Stimulated activated CD4-positive, alpha-beta T cell treated with anti-CD3 and anti-CD28 coated beads, Interleukin-12 subunit alpha, Interleukin-12 subunit beta, amount 100 ng/mL, for 48 hours (primary cell): ENCODE data around the gene DSC1.
"Not testable (repeated sequence)": the region's sequence is repeated elsewhere in the genome, so short reads cannot be mapped to it uniquely, and the experiment has no call there.

ENCODE experiments used
- DNase-seq, 3 donors: peaks; one replicate each; pipeline ENCODE4 v3.0.0-alpha.2; 2020; ENCODE audit warnings: low read depth in 2 of 3, low spot score in 1 of 3

DSC1 gene

GRCh38 chr18:31162825-31163435 is at the start of gene DSC1:
DSC1 (minus strand) TSS chr18:31162856; CDS start chr18:31162594, 262 bp downstream.
- DNase-seq = no peak

GRCh38 chr18:31211047-31211446 is 48.4 kb upstream of the DSC1 start:
- no peak for DNase-seq

- DNase-seq = no peak
Measured at GRCh38 chr18:31209041-31209440, 46.4 kb upstream of the DSC1 start.

DNA sequence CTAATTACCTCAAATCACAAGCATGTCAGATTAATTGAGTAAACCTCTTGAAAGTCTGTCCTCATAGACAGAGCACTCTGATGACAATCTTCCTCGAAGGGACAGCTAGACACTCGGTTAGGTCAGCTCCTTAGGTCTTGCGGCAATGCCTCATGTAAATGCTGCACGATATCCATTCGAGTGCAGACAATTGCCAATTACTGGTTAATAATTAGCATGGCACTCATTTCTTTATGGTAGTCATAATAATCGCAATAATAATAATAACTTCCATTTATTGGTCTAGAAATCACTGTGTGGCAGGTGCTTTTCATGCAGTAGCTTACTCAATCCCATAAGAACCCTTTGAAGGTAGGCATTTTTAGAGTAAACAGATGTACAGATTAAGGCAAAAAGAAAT is 44.7 kb upstream of the DSC1 start:
- DNase-seq = no peak

- DNase-seq = no peak
Measured at GRCh38 chr18:31206787-31207381, 44.2 kb upstream of the DSC1 start.

DNA sequence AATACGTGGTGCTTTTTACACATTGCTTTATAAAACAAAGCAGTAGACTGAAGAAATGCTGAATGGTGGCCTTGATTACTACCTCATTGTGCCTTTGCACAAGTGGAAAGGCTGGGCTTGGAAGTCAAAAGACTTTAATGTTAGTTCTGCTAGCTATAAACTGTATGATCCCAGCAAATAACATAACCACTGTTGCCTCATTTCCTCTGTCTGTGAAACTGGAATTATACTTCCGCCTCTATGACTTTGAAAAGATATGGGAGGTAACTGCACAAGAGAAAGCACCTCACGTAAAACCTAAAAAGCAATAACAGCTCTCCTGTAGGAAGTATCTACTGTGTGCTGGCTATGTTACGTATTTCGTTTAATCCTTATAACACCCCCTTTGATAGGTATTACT is 43.4 kb upstream of the DSC1 start:
- no peak for DNase-seq

DNA sequence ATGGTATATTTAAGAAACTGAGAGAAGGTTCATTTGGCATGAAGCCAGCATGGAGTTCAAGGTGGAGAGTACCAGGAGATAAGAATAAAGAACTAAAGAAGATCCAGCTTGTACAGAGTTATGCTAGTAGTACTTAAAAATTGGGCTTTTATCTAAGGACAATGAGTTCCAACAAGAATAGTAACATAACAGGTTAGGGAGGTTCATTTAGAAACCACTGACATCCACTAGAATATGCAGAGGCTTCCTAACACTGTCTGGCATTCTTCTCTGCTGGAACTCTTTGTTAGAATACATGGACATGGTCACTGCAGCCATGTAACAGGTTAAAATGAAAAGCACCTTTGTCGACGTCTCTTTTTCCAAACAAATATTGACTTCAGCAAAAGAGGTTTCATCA is 42.6 kb upstream of the DSC1 start:
- no peak for DNase-seq

DNA sequence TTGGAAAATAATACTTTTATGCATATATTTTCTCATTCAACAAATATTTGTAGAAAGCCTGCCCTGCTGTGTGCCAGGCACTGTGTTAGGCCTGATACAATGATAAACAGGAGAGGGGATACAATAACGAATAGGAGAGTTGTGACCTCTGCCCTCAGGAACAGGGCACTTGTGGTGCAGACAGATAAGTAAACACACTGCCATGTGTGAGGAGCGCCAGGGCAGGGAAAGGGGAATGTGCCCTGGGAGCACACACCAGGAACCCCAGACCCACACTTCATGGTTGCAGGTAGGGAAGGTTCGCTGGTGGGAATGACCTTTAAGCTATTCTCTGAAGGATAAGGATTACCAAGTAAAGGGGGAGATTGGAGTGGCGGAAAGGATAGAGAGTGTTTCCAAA is 42.2 kb upstream of the DSC1 start:
- no peak for DNase-seq

DNA sequence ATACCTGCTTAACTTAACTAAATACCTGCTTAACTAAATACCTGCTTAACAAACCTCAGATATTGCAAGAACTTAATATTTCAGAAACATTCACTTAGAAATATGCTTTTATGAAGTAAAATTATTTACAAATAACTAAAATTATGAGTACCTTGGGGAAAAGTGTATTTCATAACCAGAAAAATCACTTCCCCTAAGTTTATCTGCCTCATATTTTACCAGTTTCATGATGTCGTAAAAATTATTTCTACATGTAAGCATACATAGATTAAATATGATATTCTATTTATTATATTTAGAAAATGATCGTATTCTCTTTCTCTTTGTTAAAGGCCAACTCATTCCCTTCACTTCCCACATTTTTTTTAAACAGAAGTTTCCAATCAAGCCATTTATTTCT is 41.5 kb upstream of the DSC1 start:
- DNase-seq = no peak

- DNase-seq = no peak
Measured at GRCh38 chr18:31203794-31204148, 41.1 kb upstream of the DSC1 start.

GRCh38 chr18:31203096-31203793 is 40.6 kb upstream of the DSC1 start:
- no peak for DNase-seq

DNA sequence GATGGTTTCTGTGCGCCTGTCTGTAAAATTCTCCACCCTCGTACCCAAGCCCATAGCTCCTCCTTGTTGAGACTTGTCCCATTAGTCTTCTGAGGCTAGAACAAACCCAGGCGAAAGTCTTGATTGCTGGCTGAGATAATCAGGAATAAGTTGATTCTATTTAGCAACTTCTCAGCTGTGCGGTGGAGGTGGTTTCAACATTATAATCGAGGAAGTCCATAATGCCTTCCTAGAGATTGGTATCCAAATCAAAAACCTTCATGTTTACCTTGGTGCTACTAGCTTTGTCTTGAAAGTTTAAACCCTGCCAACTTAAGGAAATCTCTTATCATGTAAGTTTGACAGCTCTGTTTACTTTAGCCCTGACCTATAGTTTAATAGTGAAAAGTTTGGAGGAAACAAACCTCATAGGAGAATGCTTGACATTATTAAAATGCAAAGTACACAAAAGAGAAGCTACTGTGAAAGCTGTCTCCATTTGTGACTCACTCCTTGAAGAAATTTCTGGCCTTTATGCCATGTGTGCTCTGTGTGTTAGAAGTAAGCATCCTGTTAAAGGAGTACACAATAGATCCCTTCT is 36.6 kb upstream of the DSC1 start:
- DNase-seq = no peak

DNA sequence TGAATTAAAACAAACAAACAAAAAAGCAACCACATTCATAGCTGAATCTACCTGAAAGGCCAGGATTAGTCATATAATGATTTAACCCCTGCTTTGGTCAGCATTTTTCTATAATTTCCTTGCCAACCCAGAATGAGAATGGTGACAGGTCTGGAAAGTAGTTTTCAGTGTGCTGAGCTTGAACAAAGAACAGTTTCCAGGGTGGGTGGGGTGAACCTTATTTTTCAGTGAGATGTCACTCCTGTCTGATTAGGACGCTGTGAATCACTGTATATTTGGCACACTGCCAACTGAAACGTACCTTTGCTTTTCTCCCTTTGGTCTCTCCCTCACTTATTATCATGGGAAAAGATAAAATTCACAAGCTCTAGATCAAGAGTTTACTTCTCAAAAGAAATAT is 35.0 kb upstream of the DSC1 start:
- DNase-seq = no peak

- no peak for DNase-seq
Measured at GRCh38 chr18:31195063-31195462, 32.4 kb upstream of the DSC1 start.

DNA sequence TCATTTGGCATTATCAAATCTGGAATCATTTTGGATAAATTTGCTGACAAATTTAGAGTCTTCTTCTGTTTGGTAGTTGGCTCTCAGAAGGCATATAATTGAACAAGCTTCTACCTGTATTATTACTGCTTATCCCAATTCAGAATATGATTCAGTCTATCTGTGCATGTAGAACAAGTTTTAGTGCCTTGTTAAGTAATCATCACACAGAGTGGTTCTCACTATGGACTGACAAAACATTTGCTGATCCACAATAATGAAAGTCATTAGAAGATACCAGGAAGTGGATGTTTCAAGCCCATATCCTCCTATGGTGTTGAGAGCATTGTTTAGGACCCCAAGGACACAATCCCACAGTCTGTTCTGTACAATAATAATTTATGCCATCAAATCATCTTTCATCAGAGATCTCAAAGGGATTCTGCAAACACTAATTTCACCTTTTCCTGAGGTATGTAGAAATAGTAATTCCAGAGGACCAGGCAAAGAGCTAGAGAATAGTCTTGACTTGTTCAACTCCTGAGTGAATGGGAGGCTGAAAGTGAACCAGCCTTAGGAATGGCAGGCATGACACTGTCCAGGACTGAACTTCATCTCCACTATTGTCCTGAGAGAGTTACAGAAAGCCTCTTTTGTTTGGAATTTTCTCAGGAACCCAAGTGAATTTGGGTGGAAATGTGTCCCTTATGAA is 29.6 kb upstream of the DSC1 start:
- DNase-seq = no peak

DNA sequence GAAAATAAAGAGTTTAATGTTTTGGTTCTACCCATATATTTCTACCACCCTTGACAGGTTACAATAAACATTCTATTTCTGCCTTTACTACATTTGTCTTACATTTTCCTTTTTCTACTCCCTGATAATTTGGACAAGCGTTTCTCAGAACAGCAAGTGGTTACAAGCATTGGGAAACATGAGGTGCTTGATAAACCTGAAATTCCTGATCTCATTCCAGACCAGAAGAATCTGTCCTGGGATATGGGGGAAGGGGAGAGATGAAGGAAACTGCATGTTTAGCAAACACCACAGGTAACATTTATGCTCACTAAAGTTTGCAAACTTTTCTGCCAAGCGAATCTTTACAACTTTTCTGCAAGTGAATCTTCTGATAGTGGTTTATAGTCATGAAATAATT is 28.3 kb upstream of the DSC1 start:
- DNase-seq = no peak

GRCh38 chr18:31189757-31190156 is 27.1 kb upstream of the DSC1 start:
- DNase-seq = no peak

DNA sequence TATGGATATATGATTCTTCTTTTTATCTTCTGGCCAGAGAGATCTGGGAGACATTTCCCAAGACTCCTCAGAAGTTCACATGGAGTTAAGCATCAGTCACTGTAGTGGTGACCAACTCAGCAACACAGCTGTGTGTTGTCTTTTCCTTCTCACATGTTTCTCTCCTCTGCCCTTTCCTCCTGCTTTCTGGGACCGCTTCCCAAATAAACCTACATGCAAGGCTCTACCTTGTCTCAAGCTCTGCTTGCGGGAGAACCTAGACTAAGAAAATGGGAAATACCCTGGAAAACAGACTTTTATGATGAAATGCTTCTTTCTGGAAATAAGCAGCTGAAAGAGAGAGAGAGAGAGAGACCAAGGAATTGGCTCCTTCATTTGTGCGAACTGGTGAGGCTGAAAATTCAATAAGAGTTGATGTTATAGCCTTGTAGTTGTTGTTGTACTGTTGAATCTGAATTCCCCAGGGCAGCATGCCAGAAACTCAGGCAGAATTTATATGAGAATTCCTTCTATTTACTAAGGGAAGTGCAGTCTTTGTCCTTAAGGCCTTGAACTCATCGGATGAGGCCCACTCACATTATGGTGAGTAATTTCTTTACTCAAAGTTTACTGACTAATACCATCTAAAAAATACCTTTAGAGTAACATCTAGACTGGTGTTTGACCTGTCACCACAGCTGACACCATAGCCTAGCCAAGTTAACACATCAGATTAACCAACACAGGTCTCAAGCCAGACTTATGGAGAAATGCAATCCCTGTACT is 22.7 kb upstream of the DSC1 start:
- DNase-seq = no peak

GRCh38 chr18:31183302-31183701 is 20.6 kb upstream of the DSC1 start:
- no peak for DNase-seq

- DNase-seq = not testable (repeated sequence)
Measured at GRCh38 chr18:31177369-31177768, 14.7 kb upstream of the DSC1 start.

- DNase-seq = no peak
Measured at GRCh38 chr18:31176531-31176930, 13.9 kb upstream of the DSC1 start.
